Measurements from ENCODE around the gene BMPR1A. TPM values are rescaled to one million over a fixed set of nuclear protein-coding genes. Genes with fewer than 3 reads are reported as not detected.

The BMPR1A gene
- total and polyA plus RNA-seq, 2 of the 13 experiments (the other 11 are each of a cell fraction or from before 2014, with no cell fraction given), result 17.8 to 44.2 TPM

- no peak for TF ChIP-seq PATZ1 (CRISPR knock-in tag; IDR thresholded peaks at IDR 0.05)
- TF ChIP-seq ZNF776 (CRISPR knock-in tag; IDR thresholded peaks at IDR 0.05), result no peak
- TF ChIP-seq BCLAF1 (IDR thresholded peaks at IDR 0.05), result no peak
- TF ChIP-seq TCF12 (IDR thresholded peaks at IDR 0.05), result no peak
- peak; percentile 91; the same call in 1 of the 2 replicates for TF ChIP-seq TCF12 (CRISPR knock-in tag; IDR thresholded peaks at IDR 0.05)
- TF ChIP-seq TOE1 (CRISPR knock-in tag; IDR thresholded peaks at IDR 0.05), result peak; percentile 86; the same call in 1 of the 2 replicates
- no peak for TF ChIP-seq ZBTB2 (CRISPR knock-in tag; IDR thresholded peaks at IDR 0.05; ENCODE audit: low read depth)
- TF ChIP-seq ATF1 (CRISPR knock-in tag; IDR thresholded peaks at IDR 0.05), result peak; percentile 46; the same call in 1 of the 2 replicates
- TF ChIP-seq ZNF224 (CRISPR knock-in tag; IDR thresholded peaks at IDR 0.05), result no peak
- peak; percentile 48; the same call in 1 of the 2 replicates for TF ChIP-seq GATA4 (IDR thresholded peaks at IDR 0.05; ENCODE audit: borderline replicate concordance, low read depth)
- TF ChIP-seq FOXK1 (CRISPR knock-in tag; IDR thresholded peaks at IDR 0.05; ENCODE audit: borderline replicate concordance, low read depth), result peak; percentile 95
- TF ChIP-seq MBD4 (IDR thresholded peaks at IDR 0.05; ENCODE audit: borderline replicate concordance, low read length), result peak; percentile 71; the same call in 1 of the 2 replicates
- TF ChIP-seq SOX5 (CRISPR knock-in tag; IDR thresholded peaks at IDR 0.05; ENCODE audit: borderline replicate concordance), result peak; percentile 80
- TF ChIP-seq ZNF232 (CRISPR knock-in tag; IDR thresholded peaks at IDR 0.05; ENCODE audit: borderline replicate concordance), result no peak
- no peak for TF ChIP-seq NFRKB (IDR thresholded peaks at IDR 0.05)
- peak; percentile 91 for TF ChIP-seq RBAK (CRISPR knock-in tag; IDR thresholded peaks at IDR 0.05)
- TF ChIP-seq ZBTB4 (CRISPR knock-in tag; IDR thresholded peaks at IDR 0.05; ENCODE audit: borderline replicate concordance), result no peak
- no peak for TF ChIP-seq TERF1 (CRISPR knock-in tag; IDR thresholded peaks at IDR 0.05)
Observed at GRCh38 chr10:86775056-86775869, 18.8 kb downstream of the BMPR1A start (continued).

Measured in HepG2 (cell line).